SK-N-SH treated with all-trans-retinoic acid at 6 μM for 48 hours (cell line): Measurements from ENCODE around the gene PLXNA4.
A peak's percentile ranks its signal among the peaks of the same experiment; 100 is the strongest.

ENCODE experiments used
- ATAC-seq: fragments of 200-7000 bp; cut with Tn5 transposase; 3 replicates; pipeline ENCODE4 v1.9.1; 2020; ENCODE audit warnings: mild to moderate bottlenecking, moderate library complexity
- ARNTL ChIP-seq: fragments of 450-650 bp; formaldehyde crosslinking; IDR thresholded peaks from 2 replicates; pipeline ENCODE4 v1.5.0; 2020; ENCODE audit warnings: low read depth, mild to moderate bottlenecking, moderate library complexity, borderline replicate concordance
- BACH2 ChIP-seq: fragments of 250-450 bp; sonication (Bioruptor Pico); IDR thresholded peaks from 2 replicates; pipeline ENCODE4 v1.9.0; 2021; ENCODE audit warnings: mild to moderate bottlenecking, borderline replicate concordance
- CREB5 ChIP-seq: fragments of 250-450 bp; sonication (Bioruptor Pico); IDR thresholded peaks from 2 replicates; pipeline ENCODE4 v1.5.1; 2020; ENCODE audit warnings: low read depth, mild to moderate bottlenecking, moderate library complexity
- CSDC2 ChIP-seq: fragments of 250-450 bp; sonication (Bioruptor Pico); IDR thresholded peaks from 2 replicates; pipeline ENCODE4 v1.5.0; 2020; ENCODE audit warnings: mild to moderate bottlenecking, moderate library complexity
- ESRRG ChIP-seq: fragments of 250-450 bp; sonication (Bioruptor Pico); IDR thresholded peaks from 2 replicates; pipeline ENCODE4 v1.6.1; 2021; ENCODE audit warnings: mild to moderate bottlenecking
- ISL1 ChIP-seq: fragments of 250-450 bp; sonication (Bioruptor Pico); IDR thresholded peaks from 2 replicates; pipeline ENCODE4 v2.1.2; 2022; ENCODE audit warnings: mild to moderate bottlenecking, moderate library complexity
- OSR1 ChIP-seq: fragments of 250-450 bp; sonication (Bioruptor Pico); IDR thresholded peaks from 2 replicates; pipeline ENCODE4 v1.8.0; 2022; ENCODE audit warnings: moderate library complexity, mild to moderate bottlenecking, inconsistent platforms
- PPARA ChIP-seq: fragments of 250-450 bp; sonication (Bioruptor Pico); IDR thresholded peaks from 2 replicates; pipeline ENCODE4 v1.5.0; 2020; ENCODE audit warnings: mild to moderate bottlenecking, borderline replicate concordance
- RARB ChIP-seq: fragments of 250-450 bp; sonication (Bioruptor Pico); IDR thresholded peaks from 2 replicates; pipeline ENCODE4 v1.8.0; 2021; ENCODE audit warnings: mild to moderate bottlenecking, moderate library complexity
- SNAI2 ChIP-seq: fragments of 250-450 bp; sonication (Bioruptor Pico); IDR thresholded peaks from 2 replicates; pipeline ENCODE4 v1.5.0; 2020; ENCODE audit warnings: mild to moderate bottlenecking, moderate library complexity
- TCF4 ChIP-seq: fragments of 250-450 bp; sonication (Bioruptor Pico); IDR thresholded peaks from 2 replicates; pipeline ENCODE4 v1.8.0; 2021; ENCODE audit warnings: mild to moderate bottlenecking, moderate library complexity, borderline replicate concordance
- TOX ChIP-seq: fragments of 250-450 bp; sonication (Bioruptor Pico); IDR thresholded peaks from 2 replicates; pipeline ENCODE4 v1.8.0; 2021; ENCODE audit warnings: mild to moderate bottlenecking, moderate library complexity, borderline replicate concordance
- ZFP3 ChIP-seq: fragments of 250-450 bp; sonication (Bioruptor Pico); IDR thresholded peaks from 2 replicates; pipeline ENCODE4 v1.5.0; 2020; ENCODE audit warnings: mild to moderate bottlenecking, moderate library complexity
- ZFP30 ChIP-seq: fragments of 450-650 bp; formaldehyde crosslinking; IDR thresholded peaks from 2 replicates; pipeline ENCODE4 v1.5.0; 2022; ENCODE audit warnings: mild to moderate bottlenecking, moderate library complexity
- ZNF565 ChIP-seq: fragments of 450-650 bp; formaldehyde crosslinking; conservative IDR thresholded peaks from 2 replicates; pipeline ENCODE4 v1.5.0; 2020; ENCODE audit warnings: low read depth, mild to moderate bottlenecking, moderate library complexity
- ZNF70 ChIP-seq: fragments of 450-650 bp; formaldehyde crosslinking; IDR thresholded peaks from 2 replicates; pipeline ENCODE4 v1.5.0; 2020; ENCODE audit warnings: mild to moderate bottlenecking, moderate library complexity
- ZNF8 ChIP-seq: fragments of 450-650 bp; formaldehyde crosslinking; IDR thresholded peaks from 2 replicates; pipeline ENCODE4 v1.5.0; 2020; ENCODE audit warnings: mild to moderate bottlenecking, moderate library complexity
- TF ChIP-seq, protein P1 (sequence below): fragments of 250-450 bp; sonication (Bioruptor Pico); IDR thresholded peaks from 2 replicates; pipeline ENCODE4 v1.8.0; 2021; ENCODE audit warnings: low read depth, mild to moderate bottlenecking, moderate library complexity, borderline replicate concordance
- TF ChIP-seq, protein P2 (sequence below): fragments of 250-450 bp; sonication (Bioruptor Pico); IDR thresholded peaks from 2 replicates; pipeline ENCODE4 v1.5.1; 2021; ENCODE audit warnings: mild to moderate bottlenecking, moderate library complexity

The PLXNA4 gene

GRCh38 chr7:132518102-132518838 lies 58.0 kb downstream of the PLXNA4 start:
- ATAC-seq, result peak; percentile 57
- TF ChIP-seq ISL1, result no peak
- TF ChIP-seq SNAI2 (CRISPR knock-in tag), result no peak

GRCh38 chr7:132516042-132516840 lies 60.0 kb downstream of the PLXNA4 start:
- no peak for TF ChIP-seq CSDC2 (CRISPR knock-in tag)
- no peak for TF ChIP-seq ZNF70
- no peak for TF ChIP-seq BACH2 (CRISPR knock-in tag)
- no peak for TF ChIP-seq SNAI2 (CRISPR knock-in tag)
- TF ChIP-seq ISL1, result 0 out of 2 replicates have a peak, but pooled peaks have one; percentile 14
- TF ChIP-seq, all 23 proteins: peak for 1
- peak; percentile 90 for ATAC-seq

DNA sequence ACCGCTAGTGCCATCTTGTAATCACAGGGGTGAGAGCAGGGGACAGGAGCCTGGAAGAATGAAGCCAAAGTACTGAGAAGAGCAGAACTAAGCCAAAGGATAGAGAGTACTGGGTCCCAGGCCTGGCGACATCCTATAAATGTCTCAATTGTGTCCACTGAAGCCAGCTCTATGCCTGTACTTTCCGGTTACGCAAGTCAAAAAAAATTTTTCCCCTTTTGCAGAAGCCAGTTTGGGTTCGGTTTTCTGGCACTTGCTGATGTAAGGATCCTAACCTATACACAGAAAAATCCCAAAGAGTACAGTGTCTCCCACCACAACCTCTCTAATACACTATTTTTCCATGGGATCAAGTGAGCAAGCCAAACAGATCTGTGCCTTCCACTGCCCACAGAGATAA lies 61.1 kb downstream of the PLXNA4 start:
- no peak for ATAC-seq
- TF ChIP-seq TOX, result no peak
- TF ChIP-seq ARNTL (CRISPR knock-in tag), result no peak
- TF ChIP-seq ZFP3 (CRISPR knock-in tag), result no peak
- no peak for TF ChIP-seq SNAI2 (CRISPR knock-in tag)
- no peak for TF ChIP-seq ZNF565 (CRISPR knock-in tag)

DNA sequence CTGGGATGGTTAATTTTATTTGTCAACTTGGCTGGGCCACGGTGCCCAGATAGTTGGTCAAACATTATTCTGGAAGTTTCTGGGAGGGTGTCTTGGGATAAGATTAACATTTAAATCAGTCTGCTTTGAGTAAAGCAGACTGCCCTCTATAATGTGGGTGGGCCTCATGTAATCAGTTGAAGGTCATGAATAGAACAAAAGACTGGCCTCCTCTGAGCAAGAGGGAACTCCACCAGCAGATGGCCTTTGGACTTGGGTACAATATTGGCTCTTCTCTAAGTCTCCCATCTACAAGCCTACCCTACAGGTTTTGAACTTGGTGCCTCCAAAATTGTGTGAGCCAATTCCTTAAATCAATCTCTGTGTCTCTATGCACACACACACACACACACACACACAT lies 61.8 kb downstream of the PLXNA4 start:
- no peak for ATAC-seq
- TF ChIP-seq PPARA (CRISPR knock-in tag) (no peak), CREB5 (CRISPR knock-in tag) (no peak), RARB (CRISPR knock-in tag) (no peak), BACH2 (CRISPR knock-in tag) (no peak), OSR1 (no peak), ZFP3 (CRISPR knock-in tag) (no peak), TCF4 (no peak), CSDC2 (CRISPR knock-in tag) (no peak)
- TF ChIP-seq, protein P1, sequence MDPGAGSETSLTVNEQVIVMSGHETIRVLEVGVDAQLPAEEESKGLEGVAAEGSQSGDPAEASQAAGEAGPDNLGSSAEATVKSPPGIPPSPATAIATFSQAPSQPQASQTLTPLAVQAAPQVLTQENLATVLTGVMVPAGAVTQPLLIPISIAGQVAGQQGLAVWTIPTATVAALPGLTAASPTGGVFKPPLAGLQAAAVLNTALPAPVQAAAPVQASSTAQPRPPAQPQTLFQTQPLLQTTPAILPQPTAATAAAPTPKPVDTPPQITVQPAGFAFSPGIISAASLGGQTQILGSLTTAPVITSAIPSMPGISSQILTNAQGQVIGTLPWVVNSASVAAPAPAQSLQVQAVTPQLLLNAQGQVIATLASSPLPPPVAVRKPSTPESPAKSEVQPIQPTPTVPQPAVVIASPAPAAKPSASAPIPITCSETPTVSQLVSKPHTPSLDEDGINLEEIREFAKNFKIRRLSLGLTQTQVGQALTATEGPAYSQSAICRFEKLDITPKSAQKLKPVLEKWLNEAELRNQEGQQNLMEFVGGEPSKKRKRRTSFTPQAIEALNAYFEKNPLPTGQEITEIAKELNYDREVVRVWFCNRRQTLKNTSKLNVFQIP (CRISPR knock-in tag), result no peak

- no peak for ATAC-seq
- no peak for TF ChIP-seq ZFP3 (CRISPR knock-in tag)
- TF ChIP-seq TOX, result no peak
- no peak for TF ChIP-seq ZFP30
- TF ChIP-seq, all 23 proteins: peak for 0
Measured at GRCh38 chr7:132511921-132512320, 64.3 kb downstream of the PLXNA4 start.

GRCh38 chr7:132511387-132511786 lies 64.9 kb downstream of the PLXNA4 start:
- no peak for ATAC-seq
- TF ChIP-seq, protein P1 (CRISPR knock-in tag), result no peak
- no peak for TF ChIP-seq ZFP3 (CRISPR knock-in tag)
- TF ChIP-seq PPARA (CRISPR knock-in tag), result no peak
- no peak for TF ChIP-seq TCF4

DNA sequence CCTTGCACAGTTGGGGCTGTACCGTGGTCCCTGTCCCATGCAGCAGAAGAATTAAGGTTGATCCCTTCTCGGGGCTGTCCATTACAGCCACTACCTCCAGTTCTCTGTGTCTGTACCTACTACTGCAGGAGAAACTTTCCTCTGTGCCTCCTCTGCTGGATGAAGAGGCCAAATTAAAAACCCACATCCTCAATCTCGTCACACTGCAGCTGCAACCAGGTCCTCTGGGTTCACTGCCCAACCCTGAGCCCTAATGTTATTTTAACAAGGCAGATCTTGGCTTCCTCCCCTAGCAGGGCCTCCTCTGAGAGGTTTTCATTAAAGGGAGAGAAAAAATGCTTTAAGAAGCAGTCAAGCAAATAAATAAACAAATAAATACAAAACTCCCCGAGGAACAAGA lies 66.6 kb downstream of the PLXNA4 start:
- no peak for ATAC-seq

More for the DNA sequence above, 66.6 kb downstream of the PLXNA4 start:
- TF ChIP-seq BACH2 (CRISPR knock-in tag), result no peak
- TF ChIP-seq TOX, result no peak
- no peak for TF ChIP-seq CSDC2 (CRISPR knock-in tag)
- no peak for TF ChIP-seq ZFP30
- TF ChIP-seq ESRRG, result no peak
- TF ChIP-seq ARNTL (CRISPR knock-in tag), result no peak
- no peak for TF ChIP-seq OSR1
- no peak for TF ChIP-seq ZNF8
- TF ChIP-seq, protein P2, sequence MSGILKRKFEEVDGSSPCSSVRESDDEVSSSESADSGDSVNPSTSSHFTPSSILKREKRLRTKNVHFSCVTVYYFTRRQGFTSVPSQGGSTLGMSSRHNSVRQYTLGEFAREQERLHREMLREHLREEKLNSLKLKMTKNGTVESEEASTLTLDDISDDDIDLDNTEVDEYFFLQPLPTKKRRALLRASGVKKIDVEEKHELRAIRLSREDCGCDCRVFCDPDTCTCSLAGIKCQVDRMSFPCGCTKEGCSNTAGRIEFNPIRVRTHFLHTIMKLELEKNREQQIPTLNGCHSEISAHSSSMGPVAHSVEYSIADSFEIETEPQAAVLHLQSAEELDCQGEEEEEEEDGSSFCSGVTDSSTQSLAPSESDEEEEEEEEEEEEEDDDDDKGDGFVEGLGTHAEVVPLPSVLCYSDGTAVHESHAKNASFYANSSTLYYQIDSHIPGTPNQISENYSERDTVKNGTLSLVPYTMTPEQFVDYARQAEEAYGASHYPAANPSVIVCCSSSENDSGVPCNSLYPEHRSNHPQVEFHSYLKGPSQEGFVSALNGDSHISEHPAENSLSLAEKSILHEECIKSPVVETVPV, result no peak
- no peak for TF ChIP-seq SNAI2 (CRISPR knock-in tag)
